Measurements from ENCODE around the gene TRIM61. TPM values are rescaled to one million over a fixed set of nuclear protein-coding genes. Genes with fewer than 3 reads are reported as not detected.
"Not testable (repeated sequence)": the region's sequence is repeated elsewhere in the genome, so short reads cannot be mapped to it uniquely, and the experiment has no call there.

Gene TRIM61
- total and polyA plus RNA-seq, 12 donors: 0.57 to 12.2 (median 2.8) TPM

GRCh38 chr4:164935363-164935762, 42.1 kb downstream of the TRIM61 start:
- Histone ChIP-seq H3K4me1 (replicated peaks in 1 of 2) (no peaks in the 10 kb centered on the region), H3K4me3 (no peak overlapping the region), H3K36me3 (replicated peaks in 1 of 2) (no peaks in the 10 kb centered on the region), H3K9me3 (replicated peaks in 1 of 3) (no peaks in the 10 kb centered on the region), H3K27me3 (no peaks in the 10 kb centered on the region), H3K27ac (no peak overlapping the region)
- TF ChIP-seq POLR2A (IDR thresholded peaks at IDR 0.05) (no peak), CTCF (IDR thresholded peaks at IDR 0.05) (no peak)
- intact Hi-C loops (cut with DNase I): no loop called here
- DNase-seq: no peak
- WGBS, 4 donors: 25 to 67% (median 53%) methylated on average over 1 of the region's 1 CpG

DNA sequence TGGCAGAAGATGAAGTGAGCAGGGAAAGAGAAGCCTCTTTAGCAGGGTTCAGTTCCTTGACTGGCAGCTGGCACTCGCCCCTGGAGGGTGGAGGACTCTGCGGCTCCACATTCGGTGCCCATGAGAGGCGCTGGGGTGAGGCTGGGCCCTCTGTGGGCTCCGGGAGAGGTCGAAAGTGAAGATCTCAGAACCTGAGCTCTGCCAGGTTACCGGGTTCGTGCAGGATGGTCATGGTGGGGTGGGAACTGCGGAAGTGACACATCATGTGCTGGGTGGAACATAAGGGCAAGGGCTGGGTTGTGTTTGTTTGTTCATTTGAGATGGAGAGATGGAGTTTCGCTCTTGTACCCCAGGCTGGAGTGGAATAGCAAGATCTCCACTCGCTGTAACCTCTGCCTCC, 44.2 kb downstream of the TRIM61 start:
- H3K4me1 ChIP-seq (replicated peaks in 1 of 2): no peaks in the 10 kb centered on the region
- no peak overlapping the region for H3K27ac ChIP-seq
- no peak overlapping the region for H3K4me3 ChIP-seq
- H3K27me3 ChIP-seq: no peaks in the 10 kb centered on the region
- DNase-seq: no peak
- H3K9me3 ChIP-seq (replicated peaks in 1 of 3): no peaks in the 10 kb centered on the region
- TF ChIP-seq POLR2A (IDR thresholded peaks at IDR 0.05) (no peak), CTCF (IDR thresholded peaks at IDR 0.05) (no peak)
- intact Hi-C loops (cut with DNase I): no loop called here
- WGBS, 4 donors: 84 to 91% (median 88%) methylated on average over 10 to 11 of the region's 11 CpGs
- H3K36me3 ChIP-seq (replicated peaks in 1 of 2): no peaks in the 10 kb centered on the region

GRCh38 chr4:164931551-164932324, 45.7 kb downstream of the TRIM61 start:
- Histone ChIP-seq H3K4me3 (no peak overlapping the region), H3K36me3 (replicated peaks in 1 of 2) (no peaks in the 10 kb centered on the region), H3K4me1 (replicated peaks in 1 of 2) (no peaks in the 10 kb centered on the region), H3K9me3 (replicated peaks in 1 of 3) (no peaks in the 10 kb centered on the region), H3K27me3 (no peaks in the 10 kb centered on the region), H3K27ac (no peak overlapping the region)
- no peak for DNase-seq
- WGBS, 4 donors: 70 to 83% (median 76%) methylated on average over 5 of the region's 5 CpGs
- intact Hi-C loops (cut with DNase I): no loop called here
- TF ChIP-seq POLR2A (IDR thresholded peaks at IDR 0.05): no peak
- no peak for TF ChIP-seq CTCF (IDR thresholded peaks at IDR 0.05)

GRCh38 chr4:164930647-164931046, 46.8 kb downstream of the TRIM61 start:
- DNase-seq: no peak
- Histone ChIP-seq H3K4me1 (replicated peaks in 1 of 2) (no peaks in the 10 kb centered on the region), H3K4me3 (no peak overlapping the region), H3K36me3 (replicated peaks in 1 of 2) (no peaks in the 10 kb centered on the region), H3K27me3 (no peaks in the 10 kb centered on the region), H3K27ac (no peak overlapping the region), H3K9me3 (replicated peaks in 1 of 3) (no peaks in the 10 kb centered on the region)
- TF ChIP-seq CTCF (IDR thresholded peaks at IDR 0.05): no peak
- TF ChIP-seq POLR2A (IDR thresholded peaks at IDR 0.05): no peak
- intact Hi-C loops (cut with DNase I): no loop called here
- WGBS, 4 donors: 86 to 90% (median 88%) methylated on average over 4 to 5 of the region's 5 CpGs

- H3K27ac ChIP-seq; H3K27me3 ChIP-seq; intact Hi-C loops (cut with DNase I); H3K36me3 ChIP-seq (replicated peaks in 1 of 2); H3K4me1 ChIP-seq (replicated peaks in 1 of 2); DNase-seq; H3K4me3 ChIP-seq; H3K9me3 ChIP-seq (replicated peaks in 1 of 3): not testable (repeated sequence)
- whole genome bisulfite sequencing, 4 donors: 66 to 80% (median 72%) methylated on average over 2 of the region's 2 CpGs
Observed at GRCh38 chr4:164927101-164927500, 50.4 kb downstream of the TRIM61 start.
